Ishikawa (cell line): ENCODE measurements around the gene NFU1.

ENCODE experiments used
- CEBPB ChIP-seq: IDR thresholded peaks from 2 replicates; pipeline ENCODE4 v1.6.1; 2012
- CREB1 ChIP-seq: IDR thresholded peaks from 2 replicates; pipeline ENCODE4 v1.6.1; 2012; ENCODE audit warnings: low read depth
- EGR1 ChIP-seq: IDR thresholded peaks from 2 replicates; pipeline ENCODE4 v1.6.1; 2012
- EP300 ChIP-seq: IDR thresholded peaks from 2 replicates; pipeline ENCODE4 v1.6.1; 2012; ENCODE audit warnings: borderline replicate concordance
- FOXM1 ChIP-seq: IDR thresholded peaks from 2 replicates; pipeline ENCODE4 v1.6.1; 2012; ENCODE audit warnings: low read depth, borderline replicate concordance
- NFIC ChIP-seq: IDR thresholded peaks from 2 replicates; pipeline ENCODE4 v1.6.1; 2012
- RAD21 ChIP-seq: IDR thresholded peaks from 2 replicates; pipeline ENCODE4 v1.6.1; 2012; ENCODE audit warnings: low read depth
- TAF1 ChIP-seq: IDR thresholded peaks from 2 replicates; pipeline ENCODE4 v1.6.1; 2012; ENCODE audit warnings: low read depth, mild to moderate bottlenecking
- TCF12 ChIP-seq: IDR thresholded peaks from 2 replicates; pipeline ENCODE4 v1.6.1; 2012; ENCODE audit warnings: low read depth
- TEAD4 ChIP-seq: IDR thresholded peaks from 2 replicates; pipeline ENCODE4 v1.6.1; 2012
- YY1 ChIP-seq: IDR thresholded peaks from 2 replicates; pipeline ENCODE4 v1.6.1; 2012; ENCODE audit warnings: low read depth
- ZBTB7A ChIP-seq: IDR thresholded peaks from 2 replicates; pipeline ENCODE4 v1.6.1; 2012; ENCODE audit warnings: low read depth
- TF ChIP-seq, protein P1 (sequence below): IDR thresholded peaks from 2 replicates; pipeline ENCODE4 v1.6.1; 2012
- TF ChIP-seq, protein P2 (sequence below): IDR thresholded peaks from 2 replicates; pipeline ENCODE4 v1.6.1; 2012; ENCODE audit warnings: low read depth, mild to moderate bottlenecking
- TF ChIP-seq, protein P3 (sequence below): IDR thresholded peaks from 2 replicates; pipeline ENCODE4 v1.6.1; 2012

The NFU1 gene

DNA sequence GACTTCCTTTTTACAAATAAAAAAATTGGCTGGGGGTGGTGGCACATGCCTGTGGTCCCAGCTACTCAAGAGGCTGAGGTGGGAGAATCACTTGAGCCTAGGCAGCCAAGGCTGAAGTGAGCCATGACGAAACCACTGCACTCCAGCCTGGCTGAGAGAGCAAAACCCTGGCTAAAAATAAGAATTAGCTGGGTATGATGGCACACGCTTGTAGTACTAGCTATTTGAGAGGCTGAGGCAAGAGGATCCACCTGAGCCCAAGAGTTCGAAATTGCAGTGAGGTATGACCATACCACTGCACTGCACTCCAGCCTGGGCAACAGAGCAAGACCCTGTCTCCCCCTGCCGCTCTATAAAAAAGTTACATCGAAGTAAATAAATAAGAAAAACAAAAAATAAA lies 83.9 kb downstream of the NFU1 start:
- TF ChIP-seq, protein P1, sequence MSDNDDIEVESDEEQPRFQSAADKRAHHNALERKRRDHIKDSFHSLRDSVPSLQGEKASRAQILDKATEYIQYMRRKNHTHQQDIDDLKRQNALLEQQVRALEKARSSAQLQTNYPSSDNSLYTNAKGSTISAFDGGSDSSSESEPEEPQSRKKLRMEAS, result no peak
- TF ChIP-seq, protein P2, sequence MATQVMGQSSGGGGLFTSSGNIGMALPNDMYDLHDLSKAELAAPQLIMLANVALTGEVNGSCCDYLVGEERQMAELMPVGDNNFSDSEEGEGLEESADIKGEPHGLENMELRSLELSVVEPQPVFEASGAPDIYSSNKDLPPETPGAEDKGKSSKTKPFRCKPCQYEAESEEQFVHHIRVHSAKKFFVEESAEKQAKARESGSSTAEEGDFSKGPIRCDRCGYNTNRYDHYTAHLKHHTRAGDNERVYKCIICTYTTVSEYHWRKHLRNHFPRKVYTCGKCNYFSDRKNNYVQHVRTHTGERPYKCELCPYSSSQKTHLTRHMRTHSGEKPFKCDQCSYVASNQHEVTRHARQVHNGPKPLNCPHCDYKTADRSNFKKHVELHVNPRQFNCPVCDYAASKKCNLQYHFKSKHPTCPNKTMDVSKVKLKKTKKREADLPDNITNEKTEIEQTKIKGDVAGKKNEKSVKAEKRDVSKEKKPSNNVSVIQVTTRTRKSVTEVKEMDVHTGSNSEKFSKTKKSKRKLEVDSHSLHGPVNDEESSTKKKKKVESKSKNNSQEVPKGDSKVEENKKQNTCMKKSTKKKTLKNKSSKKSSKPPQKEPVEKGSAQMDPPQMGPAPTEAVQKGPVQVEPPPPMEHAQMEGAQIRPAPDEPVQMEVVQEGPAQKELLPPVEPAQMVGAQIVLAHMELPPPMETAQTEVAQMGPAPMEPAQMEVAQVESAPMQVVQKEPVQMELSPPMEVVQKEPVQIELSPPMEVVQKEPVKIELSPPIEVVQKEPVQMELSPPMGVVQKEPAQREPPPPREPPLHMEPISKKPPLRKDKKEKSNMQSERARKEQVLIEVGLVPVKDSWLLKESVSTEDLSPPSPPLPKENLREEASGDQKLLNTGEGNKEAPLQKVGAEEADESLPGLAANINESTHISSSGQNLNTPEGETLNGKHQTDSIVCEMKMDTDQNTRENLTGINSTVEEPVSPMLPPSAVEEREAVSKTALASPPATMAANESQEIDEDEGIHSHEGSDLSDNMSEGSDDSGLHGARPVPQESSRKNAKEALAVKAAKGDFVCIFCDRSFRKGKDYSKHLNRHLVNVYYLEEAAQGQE, result no peak
- TF ChIP-seq RAD21 (no peak), TEAD4 (no peak), TCF12 (no peak), NFIC (no peak), EGR1 (no peak), CEBPB (no peak), FOXM1 (no peak), EP300 (no peak), YY1 (no peak), ZBTB7A (no peak), CREB1 (no peak), TAF1 (no peak)
- TF ChIP-seq, protein P3, sequence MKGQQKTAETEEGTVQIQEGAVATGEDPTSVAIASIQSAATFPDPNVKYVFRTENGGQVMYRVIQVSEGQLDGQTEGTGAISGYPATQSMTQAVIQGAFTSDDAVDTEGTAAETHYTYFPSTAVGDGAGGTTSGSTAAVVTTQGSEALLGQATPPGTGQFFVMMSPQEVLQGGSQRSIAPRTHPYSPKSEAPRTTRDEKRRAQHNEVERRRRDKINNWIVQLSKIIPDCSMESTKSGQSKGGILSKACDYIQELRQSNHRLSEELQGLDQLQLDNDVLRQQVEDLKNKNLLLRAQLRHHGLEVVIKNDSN, result no peak

DNA sequence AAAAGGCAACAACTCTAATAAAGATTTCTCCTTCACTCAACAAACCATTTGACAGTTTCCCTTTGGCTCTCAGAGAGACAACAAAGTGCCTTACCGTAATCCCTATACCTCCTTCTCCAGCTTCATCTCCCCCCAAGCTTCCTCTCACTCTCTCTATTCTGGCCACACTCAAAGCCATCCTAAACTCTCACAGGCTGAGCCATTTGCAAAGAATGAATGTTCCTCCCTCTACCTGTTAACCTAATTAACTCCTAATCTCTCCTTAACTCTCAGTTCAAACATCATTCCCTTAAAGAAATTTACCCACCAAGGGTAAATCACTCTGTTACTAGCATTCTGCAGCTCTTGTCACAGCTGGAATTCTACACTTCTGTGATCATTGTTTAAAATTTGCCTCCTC lies 88.5 kb downstream of the NFU1 start:
- TF ChIP-seq TCF12 (no peak), EP300 (no peak), FOXM1 (no peak), YY1 (no peak), TEAD4 (no peak), RAD21 (no peak), ZBTB7A (no peak), NFIC (no peak), EGR1 (no peak), CEBPB (no peak), CREB1 (no peak), TAF1 (no peak)
- TF ChIP-seq, protein P2, result no peak
- TF ChIP-seq, protein P3, result no peak
- TF ChIP-seq, protein P1, result no peak
